Mammary epithelial cell (primary cell): ENCODE measurements around the gene CTCF.

Experiments used
- CTCF ChIP-seq, 2 donors: IDR thresholded peaks in 1 of 2; conservative IDR thresholded peaks in 1 of 2; 2 replicates each; pipeline ENCODE4 v1.5.1; 2011 to 2012; ENCODE audit warnings: inconsistent platforms in 2 of 2, low read length in 2 of 2, mild to moderate bottlenecking in 2 of 2, control low read depth in 1 of 2, low read depth in 1 of 2; ENCODE audit not compliant: insufficient read depth in 1 of 2; ENCODE audit errors: extremely low read depth in 1 of 2
- EZH2 ChIP-seq: IDR thresholded peaks from 2 replicates; pipeline ENCODE4 v1.6.1; 2012; ENCODE audit warnings: low read length, inconsistent platforms, borderline replicate concordance

- TF ChIP-seq CTCF (conservative IDR thresholded peaks at IDR 0.05 in 1 of 2, IDR thresholded peaks at IDR 0.05 in 1 of 2; ENCODE audit: extremely low read depth in 1 of 2, insufficient read depth in 1 of 2, low read depth in 1 of 2, low read length in 2 of 2): no peak
- TF ChIP-seq EZH2: no peak
These were observed 113.2 kb downstream of the CTCF start for GRCh38 chr16:67675579-67675935.
